Activated CD8-positive, alpha-beta memory T cell treated with anti-CD3 and anti-CD28 coated beads, Interleukin-2, amount 50 U/mL, for 4 hours (primary cell): ENCODE data around the gene MGLL.

ENCODE experiments used
- DNase-seq: peaks from one replicate; pipeline ENCODE4 v3.0.0-alpha.2; 2020

The MGLL gene

GRCh38 chr3:127822041-127822681, at the start of gene MGLL:
Gene MGLL, minus strand, starts transcription at chr3:127822515. Its CDS starts 197 bp downstream, at chr3:127822318.
- no peak for DNase-seq

GRCh38 chr3:127870156-127870555, 47.8 kb upstream of the MGLL start:
- DNase-seq, result no peak

- DNase-seq, result no peak
Observed at GRCh38 chr3:127867986-127868385, 45.7 kb upstream of the MGLL start.

GRCh38 chr3:127867412-127867811, 45.1 kb upstream of the MGLL start:
- no peak for DNase-seq

- no peak for DNase-seq
Observed at GRCh38 chr3:127865941-127866340, 43.6 kb upstream of the MGLL start.

GRCh38 chr3:127860211-127860696, 37.9 kb upstream of the MGLL start:
- DNase-seq, result no peak

- no peak for DNase-seq
Observed at GRCh38 chr3:127859730-127860129, 37.4 kb upstream of the MGLL start.

- DNase-seq, result no peak
Observed at GRCh38 chr3:127858937-127859336, 36.6 kb upstream of the MGLL start.

- no peak for DNase-seq
Observed at GRCh38 chr3:127858521-127858920, 36.2 kb upstream of the MGLL start.

GRCh38 chr3:127857333-127857732, 35.0 kb upstream of the MGLL start:
- DNase-seq, result no peak

GRCh38 chr3:127856801-127857200, 34.5 kb upstream of the MGLL start:
- no peak for DNase-seq

GRCh38 chr3:127855246-127855645, 32.9 kb upstream of the MGLL start:
- DNase-seq, result no peak

- no peak for DNase-seq
Observed at GRCh38 chr3:127853681-127854080, 31.4 kb upstream of the MGLL start.

- DNase-seq, result no peak
Observed at GRCh38 chr3:127851899-127852298, 29.6 kb upstream of the MGLL start.

- no peak for DNase-seq
Observed at GRCh38 chr3:127849368-127849767, 27.1 kb upstream of the MGLL start.

GRCh38 chr3:127848131-127849129, 26.1 kb upstream of the MGLL start:
- no peak for DNase-seq

GRCh38 chr3:127847236-127847720, 25.0 kb upstream of the MGLL start:
- DNase-seq, result no peak

- no peak for DNase-seq
Observed at GRCh38 chr3:127846576-127846975, 24.3 kb upstream of the MGLL start.

- DNase-seq, result no peak
Observed at GRCh38 chr3:127844326-127844942, 22.1 kb upstream of the MGLL start.

- DNase-seq, result no peak
Observed at GRCh38 chr3:127840671-127841070, 18.4 kb upstream of the MGLL start.

GRCh38 chr3:127839099-127839498, 16.8 kb upstream of the MGLL start:
- no peak for DNase-seq

GRCh38 chr3:127835993-127836882, 13.9 kb upstream of the MGLL start:
- DNase-seq, result no peak
